GM19467 (cell line): ENCODE measurements around the gene EMX2.

Experiments
- ATAC-seq: cut with Tn5 transposase; IDR thresholded peaks from one replicate; pipeline ENCODE4 v1.9.1; 2021; ENCODE audit warnings: mild to moderate bottlenecking, moderate library complexity; ENCODE audit not compliant: unreplicated experiment

Gene EMX2

GRCh38 chr10:117531371-117532002, 11.1 kb upstream of the EMX2 start:
- ATAC-seq: no peak

- ATAC-seq: no peak
These were observed 10.6 kb upstream of the EMX2 start for GRCh38 chr10:117532003-117532385.

GRCh38 chr10:117532451-117533107, 10.0 kb upstream of the EMX2 start:
- no peak for ATAC-seq

- ATAC-seq: no peak
These were observed 8.9 kb upstream of the EMX2 start for GRCh38 chr10:117533507-117534281.

- no peak for ATAC-seq
These were observed 7.9 kb upstream of the EMX2 start for GRCh38 chr10:117534321-117535297.

- no peak for ATAC-seq
These were observed 7.1 kb upstream of the EMX2 start for GRCh38 chr10:117535298-117536071.

GRCh38 chr10:117536072-117536865, 6.3 kb upstream of the EMX2 start:
- ATAC-seq: no peak

- ATAC-seq: no peak
These were observed 5.6 kb upstream of the EMX2 start for GRCh38 chr10:117536866-117537435.

GRCh38 chr10:117537436-117537903, 5.1 kb upstream of the EMX2 start:
- no peak for ATAC-seq

- ATAC-seq: no peak
These were observed 4.5 kb upstream of the EMX2 start for GRCh38 chr10:117537904-117538524.

GRCh38 chr10:117539361-117539773, 3.2 kb upstream of the EMX2 start:
- no peak for ATAC-seq

DNA sequence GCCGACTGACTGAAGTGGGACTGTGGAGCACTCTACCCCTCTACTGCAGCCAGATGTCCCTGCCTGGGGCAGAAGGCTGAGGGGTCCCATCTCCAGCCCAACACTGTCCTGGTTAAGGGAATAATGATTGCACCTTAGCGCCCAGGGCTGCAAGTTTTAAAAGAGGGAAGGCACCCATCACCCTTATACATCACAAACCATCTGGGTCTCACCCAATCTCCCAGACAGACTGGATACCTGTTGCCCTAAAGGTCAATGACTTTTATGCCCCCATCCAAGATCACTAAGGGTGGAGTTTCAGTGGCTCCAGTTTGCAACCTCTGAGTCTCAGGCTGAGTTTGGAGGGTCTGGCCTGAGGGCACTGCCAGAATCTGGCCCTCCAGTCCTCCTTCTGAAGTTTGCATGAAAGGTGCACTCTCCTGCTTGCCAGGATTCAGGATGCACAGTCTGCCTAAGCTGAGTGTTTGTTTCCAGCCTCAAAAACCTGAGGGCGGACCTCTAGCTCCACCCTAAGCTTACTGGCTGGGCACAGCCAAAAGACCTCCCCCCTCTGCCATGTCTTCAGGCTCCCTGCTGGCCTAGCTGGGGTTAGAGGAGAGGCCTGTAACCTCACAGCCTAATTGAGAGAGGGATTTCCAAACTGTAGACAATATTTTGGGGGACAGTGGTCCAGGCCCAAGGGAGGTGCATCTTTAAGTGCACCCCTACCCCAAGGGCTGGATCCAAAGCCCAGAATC, 2.5 kb upstream of the EMX2 start:
- no peak for ATAC-seq

GRCh38 chr10:117540640-117541404, 1.7 kb upstream of the EMX2 start:
- ATAC-seq: no peak

- no peak for ATAC-seq
These were observed 1.1 kb upstream of the EMX2 start for GRCh38 chr10:117541405-117541908.

DNA sequence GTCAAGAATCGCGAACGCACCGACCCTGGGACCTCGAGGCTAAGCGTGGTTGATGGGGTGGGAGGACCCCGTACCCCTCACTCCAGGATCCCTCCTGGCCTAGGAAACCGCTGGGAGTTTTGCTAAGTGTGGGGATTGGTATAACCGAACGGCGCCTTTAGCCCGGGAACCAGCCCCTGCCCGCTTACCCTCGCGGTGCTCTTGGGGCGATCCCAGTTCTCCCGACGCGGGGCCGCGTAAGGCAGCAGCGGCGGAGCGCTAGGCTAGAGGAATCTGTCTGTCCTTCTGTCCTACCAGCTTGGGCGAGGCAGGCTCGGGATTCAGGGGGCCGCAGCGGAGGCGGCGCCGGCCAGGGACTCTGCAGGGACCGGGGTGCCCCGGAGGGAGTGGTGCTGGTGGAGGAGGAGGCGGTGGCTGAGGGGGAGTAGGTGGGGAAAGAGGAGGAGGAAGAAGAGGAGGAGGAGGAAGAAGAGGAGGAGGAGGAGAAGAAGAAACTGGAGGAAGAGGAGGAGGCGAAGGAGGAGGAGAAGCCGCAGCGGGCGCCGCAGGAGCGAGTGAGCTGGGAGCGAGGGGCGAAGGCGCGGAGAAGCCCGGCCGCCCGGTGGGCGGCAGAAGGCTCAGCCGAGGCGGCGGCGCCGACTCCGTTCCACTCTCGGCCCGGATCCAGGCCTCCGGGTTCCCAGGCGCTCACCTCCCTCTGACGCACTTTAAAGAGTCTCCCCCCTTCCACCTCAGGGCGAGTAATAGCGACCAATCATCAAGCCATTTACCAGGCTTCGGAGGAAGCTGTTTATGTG, 439 bp upstream of the EMX2 start:
- ATAC-seq: no peak
